ENCODE results near the gene RAB3C. TPM values are rescaled to one million over a fixed set of nuclear protein-coding genes. Genes with fewer than 3 reads are reported as not detected.

The RAB3C gene
- total RNA-seq, 1 donor from 2014 or later = not detected

DNA sequence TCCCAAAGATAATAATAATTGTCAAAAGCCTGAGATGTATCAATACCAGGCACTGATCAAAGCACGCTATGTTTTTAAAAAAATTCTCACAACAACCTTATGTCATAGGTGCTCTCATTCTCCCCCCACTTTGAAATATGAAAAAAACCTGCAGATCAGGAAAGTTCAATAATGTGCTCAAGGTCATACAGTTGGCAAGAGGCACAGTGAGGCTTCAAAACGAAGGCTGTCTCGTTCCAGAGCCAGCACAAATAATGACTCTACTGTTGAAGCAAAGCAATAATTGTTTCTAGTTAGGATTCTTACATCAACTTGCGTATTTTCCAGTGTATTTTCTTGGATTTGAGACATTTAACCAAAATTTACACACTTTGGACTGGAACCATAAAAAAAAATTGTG lies 88.3 kb downstream of the RAB3C start:
- Mint-ChIP-seq H3K36me3 (ENCODE audit: low read depth) (no peaks in the 10 kb centered on the region), H3K27ac (ENCODE audit: unreplicated experiment) (no peak overlapping the region), H3K27me3 (ENCODE audit: low read depth) (peaks cover 6% of the 10 kb centered on the region), H3K9me3 (ENCODE audit: low read depth) (peaks cover 3% of the 10 kb centered on the region), H3K4me1 (ENCODE audit: low read depth) (no peaks in the 10 kb centered on the region), H3K4me3 (ENCODE audit: unreplicated experiment) (no peak overlapping the region)
- DNase-seq (ENCODE audit: low spot score) = no peak
- TF ChIP-seq, protein P1, sequence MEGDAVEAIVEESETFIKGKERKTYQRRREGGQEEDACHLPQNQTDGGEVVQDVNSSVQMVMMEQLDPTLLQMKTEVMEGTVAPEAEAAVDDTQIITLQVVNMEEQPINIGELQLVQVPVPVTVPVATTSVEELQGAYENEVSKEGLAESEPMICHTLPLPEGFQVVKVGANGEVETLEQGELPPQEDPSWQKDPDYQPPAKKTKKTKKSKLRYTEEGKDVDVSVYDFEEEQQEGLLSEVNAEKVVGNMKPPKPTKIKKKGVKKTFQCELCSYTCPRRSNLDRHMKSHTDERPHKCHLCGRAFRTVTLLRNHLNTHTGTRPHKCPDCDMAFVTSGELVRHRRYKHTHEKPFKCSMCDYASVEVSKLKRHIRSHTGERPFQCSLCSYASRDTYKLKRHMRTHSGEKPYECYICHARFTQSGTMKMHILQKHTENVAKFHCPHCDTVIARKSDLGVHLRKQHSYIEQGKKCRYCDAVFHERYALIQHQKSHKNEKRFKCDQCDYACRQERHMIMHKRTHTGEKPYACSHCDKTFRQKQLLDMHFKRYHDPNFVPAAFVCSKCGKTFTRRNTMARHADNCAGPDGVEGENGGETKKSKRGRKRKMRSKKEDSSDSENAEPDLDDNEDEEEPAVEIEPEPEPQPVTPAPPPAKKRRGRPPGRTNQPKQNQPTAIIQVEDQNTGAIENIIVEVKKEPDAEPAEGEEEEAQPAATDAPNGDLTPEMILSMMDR (IDR thresholded peaks at IDR 0.05) = no peak

GRCh38 chr5:58672521-58672920 lies 89.6 kb downstream of the RAB3C start:
- Mint-ChIP-seq H3K9me3 (ENCODE audit: low read depth) (peaks cover 3% of the 10 kb centered on the region), H3K4me3 (ENCODE audit: unreplicated experiment) (no peak overlapping the region), H3K4me1 (ENCODE audit: low read depth) (no peaks in the 10 kb centered on the region), H3K27me3 (ENCODE audit: low read depth) (peaks cover 6% of the 10 kb centered on the region), H3K36me3 (ENCODE audit: low read depth) (no peaks in the 10 kb centered on the region), H3K27ac (ENCODE audit: unreplicated experiment) (no peak overlapping the region)
- TF ChIP-seq, protein P1 (IDR thresholded peaks at IDR 0.05) = no peak
- DNase-seq (ENCODE audit: low spot score) = no peak

- TF ChIP-seq, protein P1 (IDR thresholded peaks at IDR 0.05) = no peak
- H3K9me3 Mint-ChIP-seq (ENCODE audit: low read depth) = peaks cover 3% of the 10 kb centered on the region
Observed at GRCh38 chr5:58674070-58674469, 91.2 kb downstream of the RAB3C start.

GRCh38 chr5:58674711-58675110 lies 91.8 kb downstream of the RAB3C start:
- H3K4me1 Mint-ChIP-seq (ENCODE audit: low read depth) = no peaks in the 10 kb centered on the region
- H3K36me3 Mint-ChIP-seq (ENCODE audit: low read depth) = no peaks in the 10 kb centered on the region
- TF ChIP-seq, protein P1 (IDR thresholded peaks at IDR 0.05) = no peak
- peaks cover 9% of the 10 kb centered on the region for H3K27me3 Mint-ChIP-seq (ENCODE audit: low read depth)
- DNase-seq (ENCODE audit: low spot score) = no peak
- H3K9me3 Mint-ChIP-seq (ENCODE audit: low read depth) = peaks cover 3% of the 10 kb centered on the region
- H3K4me3 Mint-ChIP-seq (ENCODE audit: unreplicated experiment) = no peak overlapping the region
- H3K27ac Mint-ChIP-seq (ENCODE audit: unreplicated experiment) = no peak overlapping the region

More at GRCh38 chr5:58674070-58674469, 91.2 kb downstream of the RAB3C start:
- Mint-ChIP-seq H3K27ac (ENCODE audit: unreplicated experiment) (no peak overlapping the region), H3K36me3 (ENCODE audit: low read depth) (no peaks in the 10 kb centered on the region), H3K4me3 (ENCODE audit: unreplicated experiment) (no peak overlapping the region), H3K4me1 (ENCODE audit: low read depth) (no peaks in the 10 kb centered on the region), H3K27me3 (ENCODE audit: low read depth) (peaks cover 9% of the 10 kb centered on the region)
- no peak for DNase-seq (ENCODE audit: low spot score)

DNA sequence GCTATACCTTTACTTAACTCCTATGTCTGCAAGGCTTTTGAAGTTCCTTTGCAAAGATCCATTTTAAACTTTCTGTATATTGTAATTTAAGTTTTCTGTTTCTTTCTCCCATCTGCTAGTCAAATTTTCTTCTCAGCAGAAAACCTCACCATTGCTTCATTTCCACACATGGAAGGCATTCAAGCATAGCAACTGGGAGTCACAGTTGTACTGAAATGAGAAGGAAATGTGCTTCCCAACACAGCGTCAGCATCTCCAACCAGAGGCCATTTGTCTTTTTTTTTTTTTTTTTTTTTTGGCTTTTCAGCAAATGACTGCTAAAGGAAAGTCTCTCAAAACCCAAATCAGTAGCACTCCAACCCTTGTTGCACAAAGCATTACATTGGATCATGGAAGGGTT lies 92.5 kb downstream of the RAB3C start:
- DNase-seq (ENCODE audit: low spot score) = no peak
- no peaks in the 10 kb centered on the region for H3K36me3 Mint-ChIP-seq (ENCODE audit: low read depth)
- H3K9me3 Mint-ChIP-seq (ENCODE audit: low read depth) = no peaks in the 10 kb centered on the region
- peaks cover 7% of the 10 kb centered on the region for H3K27me3 Mint-ChIP-seq (ENCODE audit: low read depth)
- H3K27ac Mint-ChIP-seq (ENCODE audit: unreplicated experiment) = no peak overlapping the region
- TF ChIP-seq, protein P1 (IDR thresholded peaks at IDR 0.05) = no peak
- no peaks in the 10 kb centered on the region for H3K4me1 Mint-ChIP-seq (ENCODE audit: low read depth)
- H3K4me3 Mint-ChIP-seq (ENCODE audit: unreplicated experiment) = no peak overlapping the region

Measured in chondrocyte (in vitro differentiated cells).